ENCODE measurements around the gene EPHA6. TPM values are rescaled to one million over a fixed set of nuclear protein-coding genes. Genes with fewer than 3 reads are reported as not detected.

Gene EPHA6
- total RNA-seq = not detected

DNA sequence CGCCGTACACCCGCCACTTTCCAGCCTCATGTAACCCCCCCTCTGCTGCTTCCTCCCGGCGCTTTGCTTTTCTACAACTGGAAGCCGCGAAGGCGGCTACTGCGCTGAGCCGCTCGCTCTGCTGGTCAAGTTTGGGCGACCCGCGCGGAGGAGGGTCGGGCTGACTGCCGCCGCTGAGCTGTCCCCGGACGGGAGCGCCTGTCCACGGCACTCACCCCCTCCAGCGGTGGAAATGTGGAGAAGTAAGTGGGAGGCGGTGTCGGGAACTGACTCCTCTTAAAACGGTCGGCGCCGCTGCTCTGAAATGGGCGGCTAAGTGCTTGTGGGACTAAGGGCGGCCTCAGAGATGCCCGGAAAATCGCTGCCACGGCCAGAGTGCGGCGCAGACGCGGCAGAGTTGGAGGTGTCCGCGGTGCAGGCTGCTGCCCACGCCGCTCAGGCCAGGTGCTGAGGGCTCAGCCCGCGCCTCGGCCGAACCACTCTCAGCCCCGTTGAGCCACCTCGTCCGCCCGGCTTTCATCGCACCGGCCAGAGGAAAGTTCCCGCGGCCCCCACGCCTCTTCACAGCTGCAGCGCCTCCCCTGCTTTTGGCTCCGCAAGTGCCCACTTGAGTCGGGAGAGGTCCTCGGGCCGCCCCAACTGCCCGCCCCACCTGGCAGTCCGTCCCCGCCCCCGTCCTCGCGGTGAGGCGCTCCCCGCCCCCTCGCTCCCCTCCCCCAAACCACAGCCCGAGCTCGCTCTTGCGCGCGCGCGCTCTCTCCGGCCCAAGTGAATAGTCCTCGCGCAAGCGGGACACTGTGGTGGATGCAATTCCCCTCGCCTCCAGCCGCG lies at the start of gene EPHA6:
Gene EPHA6 (plus strand): TSS at position 775 of the 831 bp plus-strand sequence.
- intact Hi-C loops (cut with DNase I) = no loop called here
- DNase-seq (ENCODE audit: low spot score in 2 of 2) = peak in 1 of 2 donors; percentile 73
- TF ChIP-seq, protein P1, sequence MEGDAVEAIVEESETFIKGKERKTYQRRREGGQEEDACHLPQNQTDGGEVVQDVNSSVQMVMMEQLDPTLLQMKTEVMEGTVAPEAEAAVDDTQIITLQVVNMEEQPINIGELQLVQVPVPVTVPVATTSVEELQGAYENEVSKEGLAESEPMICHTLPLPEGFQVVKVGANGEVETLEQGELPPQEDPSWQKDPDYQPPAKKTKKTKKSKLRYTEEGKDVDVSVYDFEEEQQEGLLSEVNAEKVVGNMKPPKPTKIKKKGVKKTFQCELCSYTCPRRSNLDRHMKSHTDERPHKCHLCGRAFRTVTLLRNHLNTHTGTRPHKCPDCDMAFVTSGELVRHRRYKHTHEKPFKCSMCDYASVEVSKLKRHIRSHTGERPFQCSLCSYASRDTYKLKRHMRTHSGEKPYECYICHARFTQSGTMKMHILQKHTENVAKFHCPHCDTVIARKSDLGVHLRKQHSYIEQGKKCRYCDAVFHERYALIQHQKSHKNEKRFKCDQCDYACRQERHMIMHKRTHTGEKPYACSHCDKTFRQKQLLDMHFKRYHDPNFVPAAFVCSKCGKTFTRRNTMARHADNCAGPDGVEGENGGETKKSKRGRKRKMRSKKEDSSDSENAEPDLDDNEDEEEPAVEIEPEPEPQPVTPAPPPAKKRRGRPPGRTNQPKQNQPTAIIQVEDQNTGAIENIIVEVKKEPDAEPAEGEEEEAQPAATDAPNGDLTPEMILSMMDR (IDR thresholded peaks at IDR 0.05) = peak in 1 of 3 experiments; percentile 30

GRCh38 chr3:96776818-96777217 lies 37.6 kb upstream of the EPHA6 start:
- TF ChIP-seq, protein P1 (IDR thresholded peaks at IDR 0.05) = no peak
- Histone ChIP-seq H3K27ac (no peak overlapping the region), H3K4me1 (no peaks in the 10 kb centered on the region), H3K9me3 (no peaks in the 10 kb centered on the region), H3K36me3 (no peaks in the 10 kb centered on the region), H3K27me3 (no peaks in the 10 kb centered on the region), H3K4me3 (no peak overlapping the region)
- DNase-seq (ENCODE audit: low spot score in 2 of 2) = no peak
- intact Hi-C loops (cut with DNase I) = no loop called here

More for the DNA sequence above, at the start of gene EPHA6:
- Histone ChIP-seq H3K27me3 (no peaks in the 10 kb centered on the region), H3K36me3 (no peaks in the 10 kb centered on the region), H3K4me1 (peaks cover 0 to 3% of the 10 kb centered on the region in 2 donors), H3K27ac (peak within 1 kb of the TSS; percentile 67 to 83), H3K9me3 (no peaks in the 10 kb centered on the region), H3K4me3 (peak within 1 kb of the TSS; percentile 49 to 88)

GRCh38 chr3:96779810-96780209 lies 34.6 kb upstream of the EPHA6 start:
- TF ChIP-seq, protein P1 (IDR thresholded peaks at IDR 0.05) = no peak
- no peak for DNase-seq (ENCODE audit: low spot score in 2 of 2)
- Histone ChIP-seq H3K4me3 (no peak overlapping the region), H3K9me3 (no peaks in the 10 kb centered on the region), H3K27ac (no peak overlapping the region), H3K27me3 (no peaks in the 10 kb centered on the region), H3K4me1 (no peaks in the 10 kb centered on the region), H3K36me3 (no peaks in the 10 kb centered on the region)
- intact Hi-C loops (cut with DNase I) = no loop called here

- TF ChIP-seq, protein P1 (IDR thresholded peaks at IDR 0.05) = no peak
- H3K27me3 ChIP-seq = no peaks in the 10 kb centered on the region
- H3K4me3 ChIP-seq = no peak overlapping the region
- intact Hi-C loops (cut with DNase I) = no loop called here
- H3K36me3 ChIP-seq = no peaks in the 10 kb centered on the region
- H3K4me1 ChIP-seq = no peaks in the 10 kb centered on the region
- H3K9me3 ChIP-seq = no peaks in the 10 kb centered on the region
- no peak overlapping the region for H3K27ac ChIP-seq
- no peak for DNase-seq (ENCODE audit: low spot score in 2 of 2)
Measured at GRCh38 chr3:96796101-96796500, 18.3 kb upstream of the EPHA6 start.

GRCh38 chr3:96803870-96804269 lies 10.5 kb upstream of the EPHA6 start:
- intact Hi-C loops (cut with DNase I) = no loop called here
- Histone ChIP-seq H3K27me3 (no peaks in the 10 kb centered on the region), H3K36me3 (no peaks in the 10 kb centered on the region), H3K4me3 (no peak overlapping the region), H3K9me3 (no peaks in the 10 kb centered on the region), H3K27ac (no peak overlapping the region), H3K4me1 (no peaks in the 10 kb centered on the region)
- TF ChIP-seq, protein P1 (IDR thresholded peaks at IDR 0.05) = no peak
- DNase-seq (ENCODE audit: low spot score in 2 of 2) = no peak
